BJ (cell line): ENCODE data around the gene TUBA3E. TPM values are rescaled to one million over a fixed set of nuclear protein-coding genes. Genes with fewer than 3 reads are reported as not detected.
"Not testable (repeated sequence)": the region's sequence is repeated elsewhere in the genome, so short reads cannot be mapped to it uniquely, and the experiment has no call there.

ENCODE experiments used
- CTCF ChIA-PET: fragments of 350-600 bp; formaldehyde crosslinking; extraction: SDS; loops from one replicate; lab custom pipeline; 2021; ENCODE audit warnings: antibody characterized with exemption, inconsistent platforms; lab: Yijun Ruan, JAX
- POLR2A ChIA-PET: fragments of 300-600 bp; sonication (Branson Sonifier 250); formaldehyde crosslinking; extraction: SDS; loops from one replicate; lab custom pipeline; 2021; ENCODE audit warnings: antibody characterized with exemption; lab: Charles Lee
- DNase-seq: peaks from one replicate; pipeline ENCODE4 v3.0.0-alpha.2; 2011; ENCODE audit warnings: low read depth
- H3K27me3 ChIP-seq: 2 replicates; pipeline ENCODE4 v1.6.0; 2011; ENCODE audit warnings: low read length; ENCODE audit not compliant: control insufficient read depth, insufficient read depth
- H3K36me3 ChIP-seq: 2 replicates; pipeline ENCODE4 v1.5.1; 2011; ENCODE audit warnings: low read length; ENCODE audit not compliant: control insufficient read depth, insufficient read depth
- H3K4me3 ChIP-seq: 2 replicates; pipeline ENCODE4 v1.5.1; 2011; ENCODE audit warnings: low read depth, mild to moderate bottlenecking, control low read depth, low read length
- CTCF ChIP-seq: IDR thresholded peaks from 2 replicates; pipeline ENCODE4 v1.5.1; 2011; ENCODE audit warnings: low read depth, mild to moderate bottlenecking, control low read depth, inconsistent platforms, low read length, moderate library complexity; ENCODE audit not compliant: insufficient read depth
- polyA plus RNA-seq: library from polyadenylated mRNA; depleted of rRNA; stranded (reverse); fragments of >200 nt; gene quantifications from 2 replicates; pipeline ENCODE4 v1.2.3, GENCODE V29; 2011

Gene TUBA3E
- polyA plus RNA-seq, 1 experiment, result not detected

DNA sequence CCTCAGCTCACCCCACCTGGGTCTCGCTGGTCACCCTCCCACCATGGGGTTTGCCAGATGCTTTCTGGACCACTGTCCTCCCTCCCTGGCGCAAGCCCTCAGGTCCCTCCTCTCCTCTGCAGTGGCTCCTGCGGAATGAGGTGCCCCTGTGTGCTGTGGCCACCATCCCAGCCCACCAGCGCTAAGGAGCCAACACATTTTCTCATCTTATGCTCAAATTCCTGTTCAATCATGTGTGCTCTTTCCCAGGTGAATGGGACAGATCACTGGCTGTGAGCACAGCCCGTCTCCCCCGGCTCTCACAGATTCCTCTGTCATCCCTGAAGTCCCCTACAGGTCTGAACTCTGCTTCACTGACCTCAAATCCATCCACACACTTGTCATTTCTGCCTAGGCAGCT, 38.1 kb downstream of the TUBA3E start:
- CTCF ChIA-PET, result no interaction called here
- H3K4me3 ChIP-seq, result no peak overlapping the region
- H3K27me3 ChIP-seq, result no peaks in the 10 kb centered on the region
- H3K36me3 ChIP-seq, result peaks cover 9% of the 10 kb centered on the region
- no peak for DNase-seq
- TF ChIP-seq CTCF, result no peak
- POLR2A ChIA-PET, result no interaction called here

DNA sequence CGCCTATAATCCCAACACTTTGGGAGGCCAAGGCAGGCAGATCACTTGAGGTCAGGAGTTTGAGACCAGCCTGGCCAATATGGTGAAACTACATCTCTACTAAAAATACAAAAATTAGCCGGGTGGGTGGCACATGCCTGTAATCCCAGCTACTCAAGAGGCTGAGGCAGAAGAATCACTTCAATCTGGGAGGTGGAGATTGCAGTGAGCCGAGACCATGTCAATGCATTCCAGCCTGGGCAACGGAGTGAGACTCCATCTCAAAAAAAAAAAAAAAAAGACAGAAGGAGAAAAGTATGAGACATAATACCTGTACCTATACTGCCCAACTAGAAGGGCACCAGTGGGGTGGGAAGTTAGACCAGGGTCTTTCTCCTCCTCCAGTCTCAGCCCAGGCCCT, 38.9 kb downstream of the TUBA3E start:
- H3K27me3 ChIP-seq, POLR2A ChIA-PET, DNase-seq, CTCF ChIA-PET, H3K4me3 ChIP-seq: not testable (repeated sequence)
- H3K36me3 ChIP-seq, result peaks cover 12% of the 10 kb centered on the region

- H3K36me3 ChIP-seq, result peaks cover 8% of the 10 kb centered on the region
Observed at GRCh38 chr2:130158631-130159030, 39.6 kb downstream of the TUBA3E start.

GRCh38 chr2:130157825-130158514, 40.3 kb downstream of the TUBA3E start:
- CTCF ChIA-PET, result interaction anchor here (1.5 kb wide), 1 partner anchor 175 kb away, joined by 5 read pairs; no protein-coding TSS in a partner anchor
- POLR2A ChIA-PET, DNase-seq: not testable (repeated sequence)

More at GRCh38 chr2:130158631-130159030, 39.6 kb downstream of the TUBA3E start:
- TF ChIP-seq CTCF, result no peak
- ChIA-PET POLR2A (no interaction called here), CTCF (no interaction called here)
- Histone ChIP-seq H3K27me3 (no peaks in the 10 kb centered on the region), H3K4me3 (no peak overlapping the region)
- no peak for DNase-seq

GRCh38 chr2:130157354-130157753, 40.9 kb downstream of the TUBA3E start:
- CTCF ChIA-PET, result interaction anchor here (1.5 kb wide), 1 partner anchor 176 kb away, joined by 5 read pairs; no protein-coding TSS in a partner anchor
- POLR2A ChIA-PET, result not testable (repeated sequence)

More at GRCh38 chr2:130157825-130158514, 40.3 kb downstream of the TUBA3E start:
- not testable (repeated sequence) for H3K27me3 ChIP-seq, H3K4me3 ChIP-seq, H3K36me3 ChIP-seq

GRCh38 chr2:130156624-130157004, 41.6 kb downstream of the TUBA3E start:
- Histone ChIP-seq H3K4me3 (no peak overlapping the region), H3K27me3 (no peaks in the 10 kb centered on the region), H3K36me3 (peaks cover 8% of the 10 kb centered on the region)
- no peak for TF ChIP-seq CTCF
- DNase-seq, result no peak
- ChIA-PET CTCF (no interaction called here), POLR2A (no interaction called here)

More at GRCh38 chr2:130157354-130157753, 40.9 kb downstream of the TUBA3E start:
- not testable (repeated sequence) for DNase-seq, H3K4me3 ChIP-seq, H3K27me3 ChIP-seq, H3K36me3 ChIP-seq
